ENCODE measurements around the gene EBNA1BP2.
"Not testable (repeated sequence)": the region's sequence is repeated elsewhere in the genome, so short reads cannot be mapped to it uniquely, and the experiment has no call there.

EBNA1BP2 gene

DNA sequence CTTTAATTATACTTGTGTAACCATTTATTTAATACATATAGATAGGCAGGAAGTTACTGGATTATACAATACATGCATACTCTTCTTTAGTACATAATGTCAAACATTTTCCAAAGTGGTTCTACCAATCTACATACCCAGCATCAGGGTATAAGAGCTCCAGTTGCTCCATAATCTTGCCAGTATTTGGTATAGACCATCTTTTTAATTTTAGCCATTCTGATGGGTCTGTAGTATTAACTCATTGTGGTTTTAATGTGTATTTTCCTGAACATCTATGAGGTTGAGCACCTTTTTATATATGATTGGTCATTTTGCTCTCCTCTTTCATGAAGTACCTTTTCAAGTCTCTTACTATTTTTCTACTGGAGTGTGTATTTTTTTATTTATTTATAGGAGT, 32.1 kb downstream of the EBNA1BP2 start:
- TF ChIP-seq, protein P1, sequence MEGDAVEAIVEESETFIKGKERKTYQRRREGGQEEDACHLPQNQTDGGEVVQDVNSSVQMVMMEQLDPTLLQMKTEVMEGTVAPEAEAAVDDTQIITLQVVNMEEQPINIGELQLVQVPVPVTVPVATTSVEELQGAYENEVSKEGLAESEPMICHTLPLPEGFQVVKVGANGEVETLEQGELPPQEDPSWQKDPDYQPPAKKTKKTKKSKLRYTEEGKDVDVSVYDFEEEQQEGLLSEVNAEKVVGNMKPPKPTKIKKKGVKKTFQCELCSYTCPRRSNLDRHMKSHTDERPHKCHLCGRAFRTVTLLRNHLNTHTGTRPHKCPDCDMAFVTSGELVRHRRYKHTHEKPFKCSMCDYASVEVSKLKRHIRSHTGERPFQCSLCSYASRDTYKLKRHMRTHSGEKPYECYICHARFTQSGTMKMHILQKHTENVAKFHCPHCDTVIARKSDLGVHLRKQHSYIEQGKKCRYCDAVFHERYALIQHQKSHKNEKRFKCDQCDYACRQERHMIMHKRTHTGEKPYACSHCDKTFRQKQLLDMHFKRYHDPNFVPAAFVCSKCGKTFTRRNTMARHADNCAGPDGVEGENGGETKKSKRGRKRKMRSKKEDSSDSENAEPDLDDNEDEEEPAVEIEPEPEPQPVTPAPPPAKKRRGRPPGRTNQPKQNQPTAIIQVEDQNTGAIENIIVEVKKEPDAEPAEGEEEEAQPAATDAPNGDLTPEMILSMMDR (conservative IDR thresholded peaks at IDR 0.05; ENCODE audit: control insufficient read depth, insufficient read depth, low read depth, low read length) = no peak
- no peak overlapping the region for H3K4me3 ChIP-seq (ENCODE audit: control insufficient read depth, low read depth, low read length)
- no peak for DNase-seq (ENCODE audit: low read depth)

DNA sequence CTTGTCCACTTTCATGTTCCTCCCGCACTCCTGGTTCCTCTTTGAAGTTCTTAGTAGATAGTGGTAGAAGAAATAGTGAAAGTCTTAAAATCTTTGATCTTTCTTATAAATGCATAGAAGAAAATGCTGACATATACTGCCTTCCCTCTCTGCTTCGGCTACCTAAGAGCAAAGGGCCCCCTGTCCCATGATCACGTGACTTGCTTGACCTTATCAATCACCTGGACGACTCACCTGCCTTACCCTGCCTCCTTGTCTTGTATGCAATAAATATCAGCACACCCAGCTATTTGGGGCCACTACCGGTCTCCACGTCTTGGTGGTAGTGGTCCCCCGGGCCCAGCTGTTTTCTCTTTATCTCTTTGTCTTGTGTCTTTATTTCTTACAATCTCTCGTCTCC, 32.8 kb downstream of the EBNA1BP2 start:
- DNase-seq (ENCODE audit: low read depth); H3K4me3 ChIP-seq (ENCODE audit: control insufficient read depth, low read depth, low read length): not testable (repeated sequence)

DNA sequence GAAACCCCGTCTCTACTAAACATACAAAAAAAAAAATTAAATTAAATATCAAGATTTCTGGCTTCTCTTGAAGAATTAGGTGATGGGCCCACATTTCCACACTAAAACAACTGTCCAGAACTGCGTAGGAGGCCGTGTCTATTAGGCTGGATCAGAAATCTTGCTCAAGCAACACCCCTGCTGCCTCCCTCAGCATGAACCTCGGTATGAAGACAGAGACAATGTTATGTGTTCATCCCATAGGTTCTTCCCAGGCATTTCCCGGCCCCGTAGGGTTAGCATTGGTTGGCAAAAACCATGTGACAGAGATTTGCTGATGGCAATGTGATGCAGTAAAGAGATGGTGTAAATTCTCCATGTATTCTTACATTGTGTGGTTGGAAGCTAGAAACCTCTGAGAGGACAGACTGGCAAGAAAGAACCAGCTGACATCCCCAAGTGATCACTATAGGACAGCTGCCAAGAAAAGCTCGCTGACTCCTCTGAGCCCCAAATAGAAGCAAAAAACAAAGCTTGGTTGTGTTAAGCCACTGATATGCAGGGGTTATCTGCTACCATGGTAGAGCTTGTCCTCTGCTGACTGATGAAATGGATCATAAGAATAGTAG, 34.5 kb downstream of the EBNA1BP2 start:
- DNase-seq (ENCODE audit: low read depth) = no peak
- TF ChIP-seq, protein P1 (conservative IDR thresholded peaks at IDR 0.05; ENCODE audit: control insufficient read depth, insufficient read depth, low read depth, low read length) = no peak
- H3K4me3 ChIP-seq (ENCODE audit: control insufficient read depth, low read depth, low read length) = no peak overlapping the region

DNA sequence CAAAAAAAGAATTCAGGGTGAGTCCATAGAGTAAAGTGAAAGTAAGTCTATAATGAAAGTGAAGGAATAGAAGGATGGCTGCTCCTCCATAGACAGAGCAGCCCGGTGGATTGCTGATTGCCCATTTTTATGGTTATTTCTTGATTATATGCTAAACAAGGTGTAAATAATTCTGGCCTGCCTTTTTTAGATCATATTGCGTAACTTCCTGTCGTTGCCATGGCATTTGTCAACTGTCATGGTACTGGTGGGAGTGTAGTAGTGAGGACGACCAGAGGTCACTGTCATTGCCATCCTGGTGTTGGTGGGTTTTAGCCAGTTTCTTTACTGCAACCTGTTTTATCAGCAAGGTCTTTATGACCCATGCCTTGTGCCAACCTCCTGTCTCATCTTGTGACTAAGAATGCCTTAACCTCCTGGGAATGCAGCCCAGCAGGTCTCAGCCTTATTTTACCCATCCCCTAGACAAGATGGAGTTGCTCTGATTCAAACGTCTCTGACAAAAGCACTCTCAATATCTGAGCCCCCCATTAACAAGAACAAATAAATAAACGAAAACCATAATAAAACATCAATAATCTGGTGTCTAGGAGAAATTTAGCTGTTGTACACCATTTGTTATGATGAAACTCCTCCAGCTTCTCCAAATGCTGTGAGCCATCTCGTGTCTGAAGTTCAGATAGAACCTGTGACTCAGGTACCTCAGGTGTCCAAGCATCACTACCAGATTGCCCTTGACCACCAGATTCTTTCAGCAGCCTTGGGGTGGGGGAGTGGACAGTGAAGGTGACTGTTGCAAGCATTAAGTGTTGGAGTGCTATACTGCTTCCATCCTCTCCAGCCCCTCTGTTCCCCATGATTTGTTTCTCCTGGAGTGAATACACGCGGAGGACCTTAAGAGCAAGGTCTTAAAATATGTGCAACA, 36.0 kb downstream of the EBNA1BP2 start:
- TF ChIP-seq, protein P1 (conservative IDR thresholded peaks at IDR 0.05; ENCODE audit: control insufficient read depth, insufficient read depth, low read depth, low read length) = no peak
- H3K4me3 ChIP-seq (ENCODE audit: control insufficient read depth, low read depth, low read length) = no peak overlapping the region
- DNase-seq (ENCODE audit: low read depth) = no peak

DNA sequence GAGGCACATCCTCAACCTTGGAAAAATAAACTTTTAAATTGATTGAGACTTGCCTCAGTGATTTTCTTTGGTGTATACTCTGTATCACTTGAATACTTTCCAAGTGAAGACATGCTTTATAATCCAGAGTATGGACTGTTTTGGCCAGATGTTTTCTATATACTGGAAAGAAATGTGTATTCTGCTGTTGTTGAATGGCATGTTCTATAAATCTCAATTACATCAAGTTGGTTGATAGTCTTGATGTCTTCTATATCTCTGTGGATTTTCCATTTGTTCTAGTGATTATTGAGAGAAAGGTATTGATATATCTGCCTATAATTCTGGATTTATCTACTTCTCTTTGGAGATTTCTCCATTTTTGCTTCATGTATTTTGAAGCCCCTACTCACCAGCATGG, 37.5 kb downstream of the EBNA1BP2 start:
- TF ChIP-seq, protein P1 (conservative IDR thresholded peaks at IDR 0.05; ENCODE audit: control insufficient read depth, insufficient read depth, low read depth, low read length) = no peak
- no peak overlapping the region for H3K4me3 ChIP-seq (ENCODE audit: control insufficient read depth, low read depth, low read length)
- no peak for DNase-seq (ENCODE audit: low read depth)

DNA sequence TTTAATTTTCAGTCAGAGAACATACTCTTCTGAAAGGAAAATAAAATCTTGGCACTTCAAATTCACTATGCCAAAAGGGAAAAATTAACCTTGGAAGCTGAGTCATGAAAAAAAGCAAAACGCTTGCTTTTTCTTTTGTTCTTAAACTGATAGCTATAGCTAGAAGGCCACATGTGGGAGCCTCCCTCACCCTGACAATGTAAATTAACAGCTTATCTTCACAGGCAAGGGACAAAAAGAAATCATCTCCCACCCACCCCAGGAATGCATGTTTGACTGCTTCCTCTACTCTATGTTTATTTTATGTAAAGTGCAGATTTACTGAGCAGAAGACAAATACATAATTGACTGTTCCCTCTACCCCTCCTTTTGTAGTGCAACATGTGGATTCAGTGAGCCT, 38.0 kb downstream of the EBNA1BP2 start:
- TF ChIP-seq, protein P1 (conservative IDR thresholded peaks at IDR 0.05; ENCODE audit: control insufficient read depth, insufficient read depth, low read depth, low read length) = no peak
- H3K4me3 ChIP-seq (ENCODE audit: control insufficient read depth, low read depth, low read length) = no peak overlapping the region

DNA sequence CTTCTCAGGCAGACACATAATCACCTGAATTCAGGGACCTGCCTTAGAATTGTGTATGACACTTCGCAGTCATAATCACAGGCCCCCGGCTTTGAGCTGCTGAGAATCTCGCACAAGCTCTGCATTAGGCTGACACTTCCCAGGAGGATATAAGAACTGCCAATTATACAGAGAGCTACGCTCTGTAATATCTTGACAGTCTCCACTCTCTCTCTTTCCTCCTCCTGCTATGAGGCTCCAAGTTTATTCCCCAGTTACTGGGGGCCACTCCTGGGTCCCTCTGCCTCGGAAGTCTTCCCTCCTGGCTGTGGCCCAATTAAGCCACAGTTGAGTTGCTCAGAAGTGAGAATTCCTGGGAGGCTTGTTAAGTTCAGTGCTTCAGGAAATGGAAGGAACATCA, 42.7 kb downstream of the EBNA1BP2 start:
- TF ChIP-seq, protein P1 (conservative IDR thresholded peaks at IDR 0.05; ENCODE audit: control insufficient read depth, insufficient read depth, low read depth, low read length) = no peak
- DNase-seq (ENCODE audit: low read depth) = no peak
- no peak overlapping the region for H3K4me3 ChIP-seq (ENCODE audit: control insufficient read depth, low read depth, low read length)

More for the DNA sequence above, 38.0 kb downstream of the EBNA1BP2 start:
- DNase-seq (ENCODE audit: low read depth) = no peak
